ENCODE results near the gene ANKRD53.

ANKRD53 gene

DNA sequence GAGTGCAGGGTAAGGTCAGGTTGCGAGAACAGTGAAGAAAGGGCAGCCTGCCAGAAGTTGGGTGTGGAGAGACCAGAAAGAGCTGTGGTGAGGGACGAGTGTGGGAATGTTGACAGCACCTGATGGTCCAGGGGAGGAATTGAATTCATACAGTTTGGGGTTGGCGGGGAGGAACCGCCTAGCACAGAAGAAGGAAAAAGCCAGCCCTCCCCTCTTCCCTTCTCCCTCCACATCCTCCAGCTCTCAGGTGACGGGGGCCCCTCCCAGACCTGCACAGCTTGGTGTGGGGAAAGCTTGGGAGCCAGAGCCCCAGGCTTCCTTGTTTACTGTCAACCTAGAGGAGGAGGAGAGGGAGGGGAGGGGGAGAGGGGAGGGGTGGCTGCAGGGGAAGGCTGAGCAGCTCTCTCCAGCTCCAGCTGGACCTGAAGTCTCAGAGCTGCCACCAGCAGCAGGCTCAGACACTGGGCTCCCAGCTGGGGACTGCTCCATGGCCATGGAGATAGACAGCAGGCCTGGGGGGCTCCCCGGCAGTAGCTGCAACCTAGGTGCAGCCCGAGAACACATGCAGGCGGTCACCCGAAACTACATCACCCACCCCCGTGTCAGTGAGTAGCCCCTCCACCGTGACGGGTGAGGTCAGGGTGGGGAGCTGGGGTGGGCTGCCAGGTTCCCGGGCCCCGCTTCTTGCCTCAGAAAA is 42.8 kb upstream of the ANKRD53 start, which contains the start of gene ATP6V1B1:
TSS of gene ATP6V1B1 (plus strand) at position 433 of the 697 bp plus-strand sequence. CDS start at position 488, 55 bp downstream.
- FAIRE-seq (no peak), DNase-seq (ENCODE audit: insufficient read length, low spot score) (no peak)
- TF ChIP-seq, protein P1, sequence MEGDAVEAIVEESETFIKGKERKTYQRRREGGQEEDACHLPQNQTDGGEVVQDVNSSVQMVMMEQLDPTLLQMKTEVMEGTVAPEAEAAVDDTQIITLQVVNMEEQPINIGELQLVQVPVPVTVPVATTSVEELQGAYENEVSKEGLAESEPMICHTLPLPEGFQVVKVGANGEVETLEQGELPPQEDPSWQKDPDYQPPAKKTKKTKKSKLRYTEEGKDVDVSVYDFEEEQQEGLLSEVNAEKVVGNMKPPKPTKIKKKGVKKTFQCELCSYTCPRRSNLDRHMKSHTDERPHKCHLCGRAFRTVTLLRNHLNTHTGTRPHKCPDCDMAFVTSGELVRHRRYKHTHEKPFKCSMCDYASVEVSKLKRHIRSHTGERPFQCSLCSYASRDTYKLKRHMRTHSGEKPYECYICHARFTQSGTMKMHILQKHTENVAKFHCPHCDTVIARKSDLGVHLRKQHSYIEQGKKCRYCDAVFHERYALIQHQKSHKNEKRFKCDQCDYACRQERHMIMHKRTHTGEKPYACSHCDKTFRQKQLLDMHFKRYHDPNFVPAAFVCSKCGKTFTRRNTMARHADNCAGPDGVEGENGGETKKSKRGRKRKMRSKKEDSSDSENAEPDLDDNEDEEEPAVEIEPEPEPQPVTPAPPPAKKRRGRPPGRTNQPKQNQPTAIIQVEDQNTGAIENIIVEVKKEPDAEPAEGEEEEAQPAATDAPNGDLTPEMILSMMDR (IDR thresholded peaks at IDR 0.05; ENCODE audit: insufficient read depth, missing control alignments), result no peak

DNA sequence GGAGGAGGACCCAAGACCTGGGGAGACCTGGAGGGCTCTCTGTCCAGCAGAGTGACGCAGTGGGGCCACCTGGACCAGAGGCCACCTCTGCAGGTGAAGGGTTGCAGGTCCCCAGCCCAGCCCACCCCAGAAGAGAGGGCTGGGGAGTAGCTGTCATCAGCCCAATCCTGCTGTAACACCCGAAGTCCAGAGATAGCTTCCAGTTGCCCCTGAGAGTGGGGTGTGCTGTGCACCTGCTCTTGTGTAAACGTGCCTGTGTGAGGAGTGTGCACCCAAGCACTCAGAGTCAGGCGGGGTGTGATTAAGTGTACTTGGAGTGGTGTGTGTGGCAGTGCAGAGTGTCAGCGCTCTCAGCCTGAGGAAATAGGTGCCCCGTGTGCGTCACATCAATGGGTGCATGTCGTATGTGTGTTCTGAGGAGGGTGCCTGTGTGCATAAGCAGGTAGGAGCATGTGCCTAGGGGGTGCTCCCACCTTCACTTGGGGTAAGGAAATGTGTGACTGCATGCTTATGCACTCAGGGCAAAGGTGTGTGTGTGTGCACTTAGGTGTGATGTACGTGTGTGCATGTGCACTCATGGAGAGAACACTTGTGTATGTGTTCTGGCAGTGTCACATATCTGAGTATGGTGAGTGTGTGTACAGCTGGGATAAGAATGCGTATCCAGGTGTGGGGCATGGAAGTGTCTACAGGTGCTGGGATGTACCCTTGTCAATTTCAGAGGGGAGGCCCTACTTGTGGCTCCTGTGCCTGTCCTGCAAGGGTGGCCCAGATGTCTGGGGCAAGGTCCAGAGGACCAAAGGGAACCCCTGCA is 42.1 kb upstream of the ANKRD53 start:
- FAIRE-seq (no peak), DNase-seq (ENCODE audit: insufficient read length, low spot score) (no peak)
- TF ChIP-seq, protein P1 (IDR thresholded peaks at IDR 0.05; ENCODE audit: insufficient read depth, missing control alignments), result no peak

DNA sequence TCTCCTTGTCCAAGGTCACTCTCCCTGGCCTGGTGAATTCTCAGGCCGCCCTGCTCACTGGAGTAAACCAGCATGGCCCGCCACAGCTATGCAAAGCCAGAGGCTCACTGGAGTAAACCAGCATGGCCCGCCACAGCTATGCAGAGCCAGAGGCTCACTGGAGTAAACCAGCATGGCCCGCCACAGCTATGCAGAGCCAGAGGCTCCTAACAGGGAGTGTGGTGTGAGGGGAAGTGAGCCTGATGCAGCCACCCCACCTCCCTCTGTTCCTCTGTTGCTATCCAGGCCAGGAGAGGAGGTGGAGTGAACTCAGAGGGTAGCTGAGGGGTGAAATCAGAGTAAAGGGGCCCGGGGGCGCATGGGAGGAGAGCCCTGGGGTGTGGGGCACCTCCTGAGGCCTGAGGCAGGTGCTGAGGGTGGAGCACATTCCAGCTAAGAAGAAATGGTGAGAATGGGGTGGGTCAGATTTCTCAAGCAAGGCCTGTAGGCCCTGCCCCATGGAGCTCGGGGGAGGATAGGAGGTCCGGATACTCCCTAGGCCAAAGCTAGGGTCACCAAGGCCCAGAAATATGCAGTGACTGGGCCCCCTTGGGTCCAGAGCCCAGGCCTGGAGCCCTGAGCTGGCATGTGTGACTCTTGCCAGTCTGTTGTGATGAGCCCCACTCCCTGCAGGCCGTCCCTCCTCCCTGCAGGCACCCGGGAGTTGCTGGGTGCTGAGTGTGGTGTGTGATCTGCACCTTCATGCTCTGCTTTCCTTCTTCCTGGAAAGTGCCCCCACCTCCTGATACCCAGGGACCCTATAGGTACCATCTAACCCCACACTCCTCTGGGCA is 41.2 kb upstream of the ANKRD53 start:
- DNase-seq (ENCODE audit: insufficient read length, low spot score), result no peak
- TF ChIP-seq, protein P1 (IDR thresholded peaks at IDR 0.05; ENCODE audit: insufficient read depth, missing control alignments), result no peak
- no peak for FAIRE-seq

DNA sequence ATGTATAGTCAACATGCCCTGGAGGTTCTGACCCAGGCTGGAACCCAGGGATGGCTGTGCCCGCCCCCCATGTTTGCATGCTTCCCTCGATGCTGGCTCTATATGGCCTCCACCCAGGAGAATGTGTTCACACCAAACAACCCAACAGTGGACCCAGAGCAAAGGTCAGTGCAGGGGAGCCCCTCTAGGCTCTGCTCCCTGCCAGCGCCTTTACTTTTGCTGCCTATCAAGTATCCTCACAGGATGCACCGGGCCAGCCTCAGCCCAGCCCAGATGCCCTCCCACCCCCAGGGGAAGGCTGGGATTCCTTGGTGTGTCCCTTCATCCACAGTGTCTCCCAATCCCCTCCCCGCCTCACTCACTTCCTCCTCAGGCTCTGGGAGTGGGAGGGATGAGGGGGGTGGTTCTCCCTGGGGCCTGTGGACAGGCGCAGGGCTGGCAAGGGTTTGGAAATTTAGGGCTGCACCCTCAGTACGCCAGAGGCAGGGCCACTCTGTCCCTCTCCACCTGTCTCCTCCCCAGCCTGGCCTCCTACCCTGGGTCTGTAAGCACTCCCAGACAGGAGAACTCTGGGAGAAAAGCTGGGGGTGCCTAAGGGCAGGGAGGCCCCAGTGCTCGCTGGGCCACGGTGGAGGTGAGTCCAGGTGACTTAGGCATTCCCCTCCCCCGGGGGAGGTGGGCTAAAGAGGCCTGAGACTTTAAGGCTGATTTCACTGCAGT is 40.4 kb upstream of the ANKRD53 start:
- TF ChIP-seq, protein P1 (IDR thresholded peaks at IDR 0.05; ENCODE audit: insufficient read depth, missing control alignments), result no peak
- DNase-seq (ENCODE audit: insufficient read length, low spot score) (no peak), FAIRE-seq (no peak)

DNA sequence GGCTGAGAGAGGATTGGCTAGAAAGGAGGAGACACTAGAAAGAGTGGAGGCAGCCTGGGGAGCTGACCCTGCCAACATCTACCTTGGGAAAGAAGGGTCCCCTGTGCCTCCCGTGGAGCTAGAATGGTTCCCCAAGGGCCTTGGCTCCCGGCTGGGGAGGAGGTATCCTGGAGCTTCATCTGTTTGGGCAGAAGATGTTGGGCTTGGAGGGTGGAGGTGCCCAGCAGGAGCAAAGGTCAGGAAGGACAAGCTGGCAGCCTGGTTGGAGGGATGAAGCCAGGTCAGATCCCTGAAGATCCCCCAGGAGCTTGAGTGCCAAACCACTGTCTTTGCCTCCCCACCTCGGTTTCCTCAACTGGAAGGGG is 39.9 kb upstream of the ANKRD53 start:
- FAIRE-seq (no peak), DNase-seq (ENCODE audit: insufficient read length, low spot score) (no peak)
- TF ChIP-seq, protein P1 (IDR thresholded peaks at IDR 0.05; ENCODE audit: insufficient read depth, missing control alignments), result no peak

DNA sequence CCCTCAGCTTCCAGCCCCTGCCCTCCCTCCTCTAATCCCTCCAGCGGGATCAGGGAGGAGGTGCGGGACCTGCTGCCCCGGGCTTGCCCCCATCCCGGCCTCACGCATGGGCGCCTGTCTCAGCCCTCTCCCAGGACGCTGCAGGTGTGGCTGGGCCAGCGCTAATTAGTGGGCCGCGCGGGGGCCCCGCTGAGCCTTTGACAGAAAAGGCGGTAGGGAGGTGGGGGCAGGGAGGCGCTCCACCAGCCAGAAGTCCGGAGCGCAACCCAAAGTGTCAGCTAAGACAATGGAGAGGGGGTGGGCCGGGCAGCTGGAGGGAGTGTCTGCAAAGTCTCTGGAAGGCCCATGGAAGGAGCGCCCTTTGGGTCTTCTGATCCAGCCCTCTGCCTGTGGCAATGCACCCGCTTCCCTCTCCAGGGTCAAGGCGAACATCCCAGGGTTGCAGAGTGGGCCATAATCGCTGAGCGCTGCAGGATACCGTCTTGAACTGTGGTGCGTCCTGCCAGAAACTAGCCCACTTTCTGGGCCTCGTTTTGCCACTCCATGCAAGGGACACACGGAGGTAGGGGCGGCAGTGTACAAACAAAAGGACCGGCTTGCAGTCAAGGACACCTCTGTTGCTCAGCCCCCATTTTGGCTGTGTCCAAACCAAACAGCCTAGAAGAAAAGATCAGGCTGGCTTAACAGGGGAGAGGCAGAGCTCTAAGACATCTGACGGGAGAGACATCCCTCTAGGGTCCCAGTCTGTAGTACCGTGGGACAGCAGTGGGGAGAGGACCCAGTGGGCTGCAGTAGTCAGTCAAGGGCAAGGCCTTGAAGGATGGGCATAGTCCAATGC is 39.2 kb upstream of the ANKRD53 start:
- DNase-seq (ENCODE audit: insufficient read length, low spot score), result no peak
- TF ChIP-seq, protein P1 (IDR thresholded peaks at IDR 0.05; ENCODE audit: insufficient read depth, missing control alignments), result no peak
- FAIRE-seq, result no peak
